Inflammatory macrophage treated with lipopolysaccharide for 4 hours (primary cell): ENCODE measurements around the gene RPUSD1.
A peak's percentile ranks its signal among the peaks of the same experiment; 100 is the strongest.

Experiments
- DNase-seq: peaks from one replicate; pipeline ENCODE4 v3.0.0-alpha.2; 2020

The RPUSD1 gene

DNA sequence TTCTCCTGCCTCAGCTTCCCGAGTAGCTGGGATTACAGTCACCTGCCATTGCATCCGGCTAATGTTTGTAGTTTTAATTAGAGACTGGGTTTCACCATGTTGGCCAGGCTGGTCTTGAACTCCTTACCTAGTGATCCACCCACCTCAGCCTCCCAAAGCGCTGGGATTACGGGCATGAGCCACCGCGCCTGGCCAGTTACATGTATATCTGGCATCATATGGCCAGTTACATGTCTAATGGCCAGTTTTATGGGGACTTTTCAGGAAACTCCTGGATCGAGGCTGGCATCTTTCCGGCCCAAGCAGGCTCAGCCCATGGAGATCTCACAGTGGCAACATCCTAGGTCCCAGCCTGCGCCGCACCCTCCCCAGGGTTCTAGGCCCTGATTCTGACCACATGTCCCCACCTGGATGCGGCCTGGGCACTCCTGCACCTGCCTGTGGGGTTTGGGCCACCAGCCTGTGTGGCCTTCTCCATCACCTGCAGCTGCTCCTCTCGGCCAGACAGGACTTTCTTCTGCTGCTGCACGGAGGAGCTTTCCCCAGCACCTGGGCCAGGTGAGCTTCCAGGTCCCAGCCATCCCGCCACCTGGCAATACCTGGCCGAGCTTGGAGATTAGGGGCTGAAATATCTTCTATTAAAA, 46.1 kb downstream of the RPUSD1 start:
- DNase-seq = no peak

DNA sequence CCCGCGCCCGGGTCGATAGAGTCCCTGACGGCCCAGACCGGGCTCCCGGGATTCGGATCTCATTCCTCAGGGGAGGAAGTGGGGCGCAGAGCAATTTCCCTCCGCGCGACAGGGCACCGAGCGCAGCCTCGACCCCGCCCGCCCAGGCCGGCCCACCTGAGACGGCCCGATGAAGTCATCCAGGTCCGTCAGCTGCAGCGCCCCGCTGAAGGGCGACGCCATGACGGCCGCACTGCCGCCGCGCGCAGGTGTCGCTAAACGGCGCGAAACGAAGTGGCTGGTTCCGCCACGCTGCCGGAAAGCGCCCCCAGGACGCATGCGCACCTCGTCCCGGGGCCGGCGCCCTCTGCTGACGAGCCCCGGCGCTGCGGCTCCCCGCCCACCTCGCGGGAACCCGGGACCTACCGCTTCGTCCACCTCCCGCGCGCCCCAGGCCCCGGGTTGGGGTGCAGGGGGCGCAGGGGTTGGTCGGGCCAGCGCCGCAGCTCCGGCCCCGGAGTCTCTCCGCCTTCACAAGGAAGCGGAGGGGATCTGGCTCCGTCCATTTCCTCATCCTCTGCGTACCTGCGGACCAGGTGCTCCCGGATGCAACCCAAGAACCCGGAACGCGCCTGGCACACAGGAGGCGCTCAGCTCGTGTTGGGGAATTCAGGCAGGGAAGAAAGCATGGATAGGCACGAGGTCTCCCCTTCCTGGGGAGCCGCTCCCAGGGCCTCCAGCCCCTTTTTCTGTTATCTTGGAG, 47.2 kb downstream of the RPUSD1 start, which contains the start of gene CIAO3:
CIAO3 (minus strand) TSS at position 234 of the 742 bp plus-strand sequence; CDS start at position 222, 12 bp downstream.
- peak; percentile 85 for DNase-seq

DNA sequence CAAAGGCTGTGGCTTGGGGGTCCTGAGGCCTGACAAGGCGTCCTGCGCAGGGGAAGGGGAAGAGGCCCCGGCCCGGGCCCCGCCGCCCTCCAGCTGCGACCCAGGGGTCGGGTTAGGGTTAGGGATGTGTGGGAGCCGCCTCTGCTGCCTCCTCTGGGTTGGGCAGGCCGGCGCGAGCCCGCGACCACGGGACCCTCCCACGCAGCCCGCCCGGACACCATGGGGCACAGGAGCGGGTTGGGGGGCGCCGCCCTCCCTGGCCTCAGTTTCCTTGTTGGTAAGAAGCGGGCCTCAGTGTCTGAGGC, 47.8 kb downstream of the RPUSD1 start:
- DNase-seq = no peak

DNA sequence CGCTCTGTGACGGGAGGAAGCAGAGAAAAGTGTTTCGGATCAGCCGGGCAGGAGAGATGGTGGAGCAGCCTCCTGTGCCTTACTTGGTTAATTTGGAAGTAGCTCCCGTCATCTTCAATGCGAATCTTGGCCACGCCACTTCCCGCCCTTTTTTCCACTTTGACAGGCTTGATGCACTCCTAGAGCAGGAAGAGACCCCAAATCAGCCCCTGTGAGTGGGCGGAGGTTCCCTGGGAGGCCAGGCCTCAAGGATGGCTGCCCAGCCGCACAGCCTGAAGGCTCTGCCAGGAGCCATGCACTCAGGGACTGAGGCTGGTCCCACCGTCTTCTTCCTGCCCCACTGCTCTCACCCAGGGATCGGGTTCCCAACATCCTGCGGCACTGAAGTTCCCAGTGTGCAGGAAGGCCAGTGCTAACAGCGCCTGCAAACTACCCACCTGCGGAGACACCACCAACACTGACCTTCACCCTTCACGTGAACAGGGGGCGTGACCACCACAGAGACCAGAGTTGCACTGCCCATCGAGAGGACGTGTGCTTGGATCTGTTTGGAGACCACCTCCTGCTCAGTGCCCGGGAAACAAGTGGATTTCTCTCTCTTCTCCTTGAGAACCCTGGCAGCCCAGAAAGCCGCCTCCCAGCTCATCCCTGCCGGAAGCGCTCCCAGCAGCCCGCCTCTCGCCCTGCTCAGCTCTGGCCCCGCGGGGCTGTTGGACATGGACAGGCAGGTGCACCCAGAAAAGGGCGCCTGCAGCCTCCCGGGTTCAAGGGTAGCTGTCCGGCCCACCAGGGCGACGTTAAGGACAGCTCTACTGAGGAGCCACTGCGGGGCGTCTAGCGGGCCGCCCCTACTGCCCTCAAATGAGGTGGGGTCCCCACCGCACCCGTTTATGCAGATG, 48.4 kb downstream of the RPUSD1 start:
- no peak for DNase-seq

DNA sequence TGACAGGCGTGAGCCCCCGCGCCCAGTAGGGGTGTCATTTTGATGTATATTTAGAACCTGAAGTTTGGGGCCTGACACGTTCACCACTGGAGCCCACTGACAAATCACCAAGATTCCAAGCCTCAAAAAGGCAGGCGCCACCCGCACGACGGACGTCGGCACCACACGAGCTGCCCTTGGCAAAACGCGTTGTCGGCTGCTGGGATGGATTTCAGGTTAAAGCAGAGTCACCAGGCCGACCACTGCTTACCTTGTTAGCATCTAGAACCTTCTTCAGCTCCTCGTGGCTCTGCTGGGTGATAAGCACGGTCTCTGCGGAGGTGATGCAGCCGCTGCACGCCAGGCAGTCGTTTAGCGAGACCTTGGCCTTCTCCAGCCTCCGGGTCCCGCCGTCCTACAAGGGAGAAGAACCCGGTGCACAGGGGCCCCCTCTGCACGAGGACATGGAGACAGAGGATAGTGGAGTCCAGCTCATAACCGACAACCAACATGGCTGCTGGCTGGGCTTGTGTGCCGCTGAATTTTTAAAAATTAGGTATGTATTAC, 51.2 kb downstream of the RPUSD1 start:
- no peak for DNase-seq

DNA sequence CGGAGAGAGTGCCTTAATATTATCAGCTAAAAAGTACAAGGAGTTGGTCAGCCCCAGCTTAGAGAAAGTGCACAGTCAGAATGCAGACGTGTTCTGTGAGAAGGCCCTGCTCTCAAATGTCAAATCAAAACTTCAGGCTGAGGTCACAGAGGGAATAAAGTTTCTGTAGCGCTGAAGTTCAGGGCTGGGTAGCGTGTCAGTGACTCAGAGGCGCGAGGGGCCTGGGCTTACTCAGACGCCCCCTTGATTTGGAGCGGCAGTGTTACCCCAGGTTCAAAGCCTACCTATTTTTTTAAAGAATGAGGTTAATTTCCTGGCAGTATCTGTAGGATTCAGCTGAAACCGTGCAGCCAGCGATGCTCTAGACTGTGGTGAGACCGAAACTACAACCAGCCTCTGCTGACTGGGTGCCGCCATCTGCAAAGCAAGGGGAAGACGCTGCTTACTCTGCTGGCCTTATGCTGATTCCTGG, 52.2 kb downstream of the RPUSD1 start:
- DNase-seq = no peak

DNA sequence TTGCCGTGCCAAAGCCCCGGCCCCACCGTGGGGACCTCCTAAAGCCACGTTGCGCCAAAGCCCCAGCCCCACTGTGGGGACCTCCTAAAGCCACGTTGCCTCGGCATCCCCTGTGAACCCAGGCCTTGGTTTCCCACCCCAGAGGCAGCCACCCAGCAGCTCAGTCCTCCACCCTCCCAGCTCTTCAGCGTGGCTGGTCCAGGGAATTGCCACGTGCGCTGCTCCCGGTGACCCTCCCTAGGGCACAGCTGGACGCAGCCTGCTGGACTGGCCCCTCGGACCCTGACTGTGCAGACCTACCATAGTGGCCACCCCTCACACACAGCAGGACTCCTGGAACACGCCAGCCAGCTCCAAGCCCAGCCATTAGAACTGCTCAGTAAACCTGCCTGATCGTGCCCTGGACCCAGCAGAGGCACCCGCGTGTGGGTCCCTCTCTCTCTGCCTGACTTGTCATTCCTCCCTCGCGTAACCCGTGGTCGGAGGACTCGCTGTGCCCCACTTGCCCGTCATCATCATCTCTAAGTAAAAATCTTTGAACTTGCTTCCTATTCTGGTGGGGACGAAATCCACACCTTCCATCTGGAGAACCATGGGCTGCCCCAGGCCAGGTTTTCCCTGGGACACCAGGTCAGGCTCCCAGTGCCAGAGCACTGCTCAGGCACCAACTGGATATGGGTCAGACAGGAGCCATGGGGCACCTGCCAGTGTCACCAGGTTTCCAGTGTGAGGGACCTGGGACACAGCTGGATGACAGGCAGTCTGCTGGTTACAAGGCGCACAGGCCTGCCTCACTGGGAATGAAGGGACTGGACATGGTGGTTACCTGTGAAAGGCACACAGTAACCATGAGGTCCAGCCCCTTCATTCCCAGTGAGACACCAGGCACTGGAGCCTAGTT, 53.0 kb downstream of the RPUSD1 start:
- no peak for DNase-seq
